ENCODE data around the gene SLC16A12. TPM values are rescaled to one million over a fixed set of nuclear protein-coding genes. Genes with fewer than 3 reads are reported as not detected.

SLC16A12 gene, protein sequence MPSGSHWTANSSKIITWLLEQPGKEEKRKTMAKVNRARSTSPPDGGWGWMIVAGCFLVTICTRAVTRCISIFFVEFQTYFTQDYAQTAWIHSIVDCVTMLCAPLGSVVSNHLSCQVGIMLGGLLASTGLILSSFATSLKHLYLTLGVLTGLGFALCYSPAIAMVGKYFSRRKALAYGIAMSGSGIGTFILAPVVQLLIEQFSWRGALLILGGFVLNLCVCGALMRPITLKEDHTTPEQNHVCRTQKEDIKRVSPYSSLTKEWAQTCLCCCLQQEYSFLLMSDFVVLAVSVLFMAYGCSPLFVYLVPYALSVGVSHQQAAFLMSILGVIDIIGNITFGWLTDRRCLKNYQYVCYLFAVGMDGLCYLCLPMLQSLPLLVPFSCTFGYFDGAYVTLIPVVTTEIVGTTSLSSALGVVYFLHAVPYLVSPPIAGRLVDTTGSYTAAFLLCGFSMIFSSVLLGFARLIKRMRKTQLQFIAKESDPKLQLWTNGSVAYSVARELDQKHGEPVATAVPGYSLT
- 10 to 100 TPM; 29.8 to 35.4 (median 33.8) TPM for polyA plus RNA-seq (ENCODE audit: insufficient read length in 4 of 4)

DNA sequence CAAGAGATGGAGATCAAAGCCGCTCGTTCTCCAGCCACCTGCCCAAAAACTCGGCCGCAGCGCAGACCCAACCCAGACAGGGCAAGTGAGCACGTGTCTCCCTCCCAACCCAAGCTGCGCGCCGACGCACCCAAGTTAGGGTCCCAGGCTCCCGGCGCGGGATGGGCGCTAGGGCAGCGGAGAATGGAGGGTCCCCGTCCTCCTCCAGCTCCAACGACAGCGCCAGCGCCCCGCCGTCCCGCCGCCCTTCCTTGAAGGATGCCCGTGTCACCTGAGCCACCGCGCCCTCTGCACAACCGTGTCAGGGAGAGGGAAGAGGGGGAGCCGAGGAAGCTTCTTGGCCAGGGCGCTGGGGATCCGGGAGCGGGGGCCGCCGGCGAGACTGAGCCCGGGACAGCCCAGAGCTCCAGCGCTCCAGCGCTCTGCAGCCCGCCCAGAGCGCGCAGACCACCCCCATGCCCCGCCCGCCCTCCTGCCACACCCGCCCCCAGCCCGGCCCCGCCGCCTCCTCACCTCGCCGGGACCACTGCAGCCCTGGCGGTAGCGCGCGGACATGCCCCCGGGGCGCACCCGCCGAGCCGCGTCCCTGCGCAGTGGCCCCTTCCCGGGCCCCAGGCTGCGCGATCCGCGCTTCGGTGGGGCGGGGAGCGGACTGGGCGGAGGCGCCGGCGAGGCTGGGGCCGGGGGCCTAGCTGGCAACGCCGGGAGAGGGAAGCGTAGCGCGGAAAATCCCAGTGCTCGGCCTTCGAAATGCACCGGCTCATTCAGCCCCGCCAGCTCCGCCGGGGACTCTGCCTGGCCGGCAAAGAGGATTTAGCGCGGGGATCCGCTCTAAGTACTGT lies at the start of gene SLC16A12:
SLC16A12 (minus strand) TSS at position 424 of the 842 bp plus-strand sequence. CDS start 73,016 bp downstream, outside the sequence.
- peak in 1 of 4 donors; percentile 34 for DNase-seq (ENCODE audit: low read depth in 4 of 4, low spot score in 3 of 4)

DNA sequence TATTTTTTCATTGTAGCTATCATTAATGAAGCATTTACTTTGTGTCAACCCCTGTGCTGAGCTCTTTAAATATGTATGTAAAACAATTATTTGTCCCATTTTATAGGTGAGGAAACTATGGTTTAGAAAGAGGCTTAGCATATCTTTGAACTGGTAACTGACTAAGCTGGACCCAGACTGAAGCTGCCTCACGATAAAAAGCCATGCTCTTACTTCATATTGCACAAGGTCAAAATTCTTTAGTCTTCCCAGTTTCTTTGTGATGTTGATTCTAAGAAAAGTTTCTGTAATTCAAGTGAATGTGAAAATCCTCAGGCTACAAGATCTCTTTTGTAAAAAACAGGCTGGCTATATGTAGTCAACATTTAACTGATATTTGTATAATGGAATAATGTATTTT lies 46.6 kb upstream of the SLC16A12 start:
- DNase-seq (ENCODE audit: low read depth in 4 of 4, low spot score in 3 of 4): no peak

DNA sequence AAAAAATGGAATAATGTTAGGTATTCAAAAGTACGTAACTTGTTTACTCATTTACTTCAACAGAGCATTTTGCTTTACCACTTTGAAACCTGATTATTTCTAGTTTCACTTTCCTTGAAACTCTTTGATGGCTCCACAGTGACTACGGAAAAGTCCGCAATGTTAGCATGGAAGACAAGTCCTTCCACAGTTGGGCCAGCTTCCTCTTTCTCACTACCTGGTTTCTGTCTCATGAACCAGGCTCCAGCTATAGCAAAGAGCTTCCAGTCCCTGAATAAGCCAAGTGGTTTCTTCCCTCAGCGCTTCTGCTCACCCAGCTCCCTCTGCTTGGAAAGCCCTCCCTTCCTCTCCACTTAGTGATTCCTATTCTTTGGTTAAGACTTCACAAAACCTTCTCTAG lies 44.8 kb upstream of the SLC16A12 start:
- DNase-seq (ENCODE audit: low read depth in 4 of 4, low spot score in 3 of 4): no peak

- no peak for DNase-seq (ENCODE audit: low read depth in 4 of 4, low spot score in 3 of 4)
Observed at GRCh38 chr10:89576696-89577095, 41.3 kb upstream of the SLC16A12 start.

GRCh38 chr10:89576022-89576421 lies 40.6 kb upstream of the SLC16A12 start:
- DNase-seq (ENCODE audit: low read depth in 4 of 4, low spot score in 3 of 4): no peak

DNA sequence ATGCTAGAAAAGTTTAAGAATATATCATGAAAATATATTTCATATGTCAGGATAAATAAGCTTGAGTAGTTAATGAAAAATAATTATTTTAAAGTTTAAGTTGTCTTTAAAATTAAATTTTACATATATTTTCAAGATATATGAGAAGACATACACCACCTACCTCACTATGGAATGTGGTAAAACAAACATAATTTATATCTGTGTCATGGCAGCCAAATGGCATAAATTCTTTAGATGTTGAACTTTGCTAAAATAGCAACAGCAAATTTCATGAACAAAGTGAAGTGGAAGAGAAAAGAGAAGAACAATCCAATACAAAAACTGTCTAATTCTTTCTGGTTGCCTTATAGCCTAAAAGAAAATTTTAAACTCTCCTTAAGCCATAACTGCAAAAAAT lies 39.6 kb upstream of the SLC16A12 start:
- no peak for DNase-seq (ENCODE audit: low read depth in 4 of 4, low spot score in 3 of 4)

- DNase-seq (ENCODE audit: low read depth in 4 of 4, low spot score in 3 of 4): no peak
Observed at GRCh38 chr10:89574368-89574767, 39.0 kb upstream of the SLC16A12 start.

DNA sequence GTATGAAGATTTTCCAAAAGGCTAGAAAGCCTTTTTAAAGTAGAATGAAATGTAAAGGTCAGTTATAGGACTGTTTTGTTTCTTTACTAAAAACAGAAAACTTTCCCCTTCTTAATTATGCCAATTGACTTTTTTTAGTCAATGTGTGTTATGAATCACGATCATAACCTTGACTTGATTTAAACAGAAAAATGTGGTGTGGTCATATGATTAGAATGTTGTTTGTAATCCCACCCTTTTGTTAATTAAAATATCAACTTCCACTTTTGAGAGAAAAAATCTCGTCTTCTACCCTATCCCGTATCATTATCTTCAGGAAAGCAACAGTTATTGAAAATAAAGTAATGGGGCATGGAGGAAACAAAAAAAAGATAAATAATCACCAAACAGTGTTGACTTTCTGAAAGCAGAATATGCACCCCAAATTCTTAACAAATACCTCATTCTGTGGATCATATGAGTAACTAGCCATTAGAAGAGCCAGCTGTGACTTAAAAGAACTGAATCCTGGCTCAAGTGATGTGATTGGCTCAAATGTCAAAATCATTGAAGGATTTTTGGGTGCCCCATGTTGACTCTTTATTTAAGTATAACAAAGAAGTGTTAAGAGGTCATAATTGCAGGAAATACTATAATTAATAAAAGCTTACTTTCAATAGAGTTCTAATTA lies 32.3 kb upstream of the SLC16A12 start:
- no peak for DNase-seq (ENCODE audit: low read depth in 4 of 4, low spot score in 3 of 4)

- peak in 1 of 4 donors; percentile 47 for DNase-seq (ENCODE audit: low read depth in 4 of 4, low spot score in 3 of 4)
Observed at GRCh38 chr10:89566992-89567391, 31.6 kb upstream of the SLC16A12 start.

GRCh38 chr10:89566095-89566950 lies 30.9 kb upstream of the SLC16A12 start:
- DNase-seq (ENCODE audit: low read depth in 4 of 4, low spot score in 3 of 4): peak in 1 of 4 donors; percentile 33

- no peak for DNase-seq (ENCODE audit: low read depth in 4 of 4, low spot score in 3 of 4)
Observed at GRCh38 chr10:89565180-89565579, 29.8 kb upstream of the SLC16A12 start.

DNA sequence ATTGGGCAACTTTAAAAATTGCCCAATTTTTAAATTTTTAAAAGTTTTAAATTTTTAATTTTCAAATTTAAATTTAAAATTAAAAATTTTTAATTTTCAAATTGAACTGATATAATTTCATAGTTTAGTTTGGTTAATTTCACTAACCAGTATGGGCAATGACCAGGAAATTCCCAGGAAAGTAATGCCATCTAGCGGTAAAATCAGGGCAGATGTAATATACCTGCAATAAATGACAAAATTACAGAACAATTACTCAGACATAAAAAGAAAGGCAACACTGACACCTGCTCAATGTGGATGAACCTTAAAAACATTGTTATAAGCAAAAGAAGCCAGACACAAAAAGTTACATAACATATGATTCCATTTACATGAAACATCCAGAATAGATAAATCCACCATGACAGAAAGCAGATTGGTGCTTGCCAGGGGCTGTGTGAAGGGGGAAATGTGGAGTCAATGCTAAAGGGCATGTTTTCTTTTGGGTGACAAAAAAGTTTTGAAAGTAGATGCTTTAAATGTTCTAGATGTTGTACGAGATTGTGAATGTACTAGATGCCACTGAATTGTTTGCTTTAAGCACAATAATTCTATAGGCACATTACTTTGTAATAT lies 28.6 kb upstream of the SLC16A12 start:
- DNase-seq (ENCODE audit: low read depth in 4 of 4, low spot score in 3 of 4): peak in 3 of 4 donors; percentile 19 to 25 (median 22)

- DNase-seq (ENCODE audit: low read depth in 4 of 4, low spot score in 3 of 4): no peak
Observed at GRCh38 chr10:89563311-89563710, 27.9 kb upstream of the SLC16A12 start.

- DNase-seq (ENCODE audit: low read depth in 4 of 4, low spot score in 3 of 4): no peak
Observed at GRCh38 chr10:89556600-89556999, 21.2 kb upstream of the SLC16A12 start.

GRCh38 chr10:89555688-89556445 lies 20.5 kb upstream of the SLC16A12 start:
- DNase-seq (ENCODE audit: low read depth in 4 of 4, low spot score in 3 of 4): no peak

DNA sequence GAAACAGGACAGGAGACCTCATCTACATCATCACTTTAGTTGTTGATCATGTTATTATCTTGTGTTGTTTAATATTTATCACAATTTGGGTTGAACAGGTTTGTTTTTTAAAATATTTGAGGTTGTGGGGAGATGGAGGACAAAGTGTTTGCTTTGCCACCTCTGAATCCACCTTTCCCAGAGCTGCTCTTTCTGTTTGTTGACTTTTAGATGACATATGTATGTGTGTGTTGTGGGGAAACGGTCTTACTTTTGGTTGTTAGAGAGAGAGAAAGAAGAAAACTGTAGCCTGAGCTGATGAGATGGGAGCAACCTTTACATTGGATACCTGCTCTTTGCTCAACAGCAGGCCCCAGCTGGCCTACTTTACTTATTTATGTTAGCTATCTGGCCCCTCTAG lies 19.0 kb upstream of the SLC16A12 start:
- no peak for DNase-seq (ENCODE audit: low read depth in 4 of 4, low spot score in 3 of 4)

- no peak for DNase-seq (ENCODE audit: low read depth in 4 of 4, low spot score in 3 of 4)
Observed at GRCh38 chr10:89553064-89553734, 17.8 kb upstream of the SLC16A12 start.

GRCh38 chr10:89552213-89552612 lies 16.8 kb upstream of the SLC16A12 start:
- no peak for DNase-seq (ENCODE audit: low read depth in 4 of 4, low spot score in 3 of 4)

Data from right renal pelvis (tissue), 4 donors.